WI38 (cell line): ENCODE data around the gene CACNA2D3.

Experiments
- H3K4me3 ChIP-seq: 2 replicates; pipeline ENCODE4 v1.5.1; 2011; ENCODE audit warnings: low read depth, mild to moderate bottlenecking, control low read depth, low read length
- TF ChIP-seq, protein P1 (sequence below): IDR thresholded peaks from 2 replicates; pipeline ENCODE4 v1.5.1; 2012; ENCODE audit warnings: low read depth, mild to moderate bottlenecking, control low read depth, low read length

CACNA2D3 gene

DNA sequence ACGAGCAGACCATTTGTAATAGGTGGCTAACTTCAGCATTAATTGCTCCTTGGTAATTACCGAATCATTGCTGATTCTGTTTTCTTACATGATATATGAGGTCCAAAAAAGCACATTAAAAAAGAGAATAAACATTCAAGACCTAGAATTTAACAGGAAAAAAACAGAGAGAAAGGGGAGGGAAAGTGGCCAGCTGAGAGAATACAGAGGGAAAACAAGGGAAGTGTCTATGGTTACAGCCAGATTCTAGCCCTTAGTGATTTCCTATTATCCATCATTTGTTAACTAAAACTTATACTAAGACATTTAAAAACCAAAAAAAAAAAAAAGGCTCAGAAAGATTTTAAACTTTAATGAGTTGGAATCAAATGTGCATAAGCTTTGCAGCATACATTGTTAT, 636.8 kb downstream of the CACNA2D3 start:
- H3K4me3 ChIP-seq, result no peak overlapping the region
- TF ChIP-seq, protein P1, sequence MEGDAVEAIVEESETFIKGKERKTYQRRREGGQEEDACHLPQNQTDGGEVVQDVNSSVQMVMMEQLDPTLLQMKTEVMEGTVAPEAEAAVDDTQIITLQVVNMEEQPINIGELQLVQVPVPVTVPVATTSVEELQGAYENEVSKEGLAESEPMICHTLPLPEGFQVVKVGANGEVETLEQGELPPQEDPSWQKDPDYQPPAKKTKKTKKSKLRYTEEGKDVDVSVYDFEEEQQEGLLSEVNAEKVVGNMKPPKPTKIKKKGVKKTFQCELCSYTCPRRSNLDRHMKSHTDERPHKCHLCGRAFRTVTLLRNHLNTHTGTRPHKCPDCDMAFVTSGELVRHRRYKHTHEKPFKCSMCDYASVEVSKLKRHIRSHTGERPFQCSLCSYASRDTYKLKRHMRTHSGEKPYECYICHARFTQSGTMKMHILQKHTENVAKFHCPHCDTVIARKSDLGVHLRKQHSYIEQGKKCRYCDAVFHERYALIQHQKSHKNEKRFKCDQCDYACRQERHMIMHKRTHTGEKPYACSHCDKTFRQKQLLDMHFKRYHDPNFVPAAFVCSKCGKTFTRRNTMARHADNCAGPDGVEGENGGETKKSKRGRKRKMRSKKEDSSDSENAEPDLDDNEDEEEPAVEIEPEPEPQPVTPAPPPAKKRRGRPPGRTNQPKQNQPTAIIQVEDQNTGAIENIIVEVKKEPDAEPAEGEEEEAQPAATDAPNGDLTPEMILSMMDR, result no peak

DNA sequence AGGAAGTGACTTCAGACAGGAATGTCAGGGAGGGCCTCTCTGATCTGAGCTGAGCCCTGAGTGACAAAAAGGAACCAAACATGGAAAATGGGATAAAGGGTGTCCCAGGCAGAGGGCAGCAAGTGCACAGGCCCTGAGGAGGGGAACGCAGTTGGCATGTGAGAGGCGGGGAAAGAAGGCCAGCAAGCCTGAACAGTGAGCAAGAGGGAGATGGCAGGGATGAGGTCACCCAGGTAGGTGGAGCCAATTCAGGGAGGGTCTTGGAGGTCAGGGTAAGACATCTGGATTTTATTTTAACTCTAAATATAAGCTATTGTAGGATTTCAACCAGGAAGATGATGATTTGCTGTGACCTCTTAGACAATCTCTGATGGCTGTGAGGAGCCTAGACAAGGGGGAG, 637.8 kb downstream of the CACNA2D3 start:
- no peak overlapping the region for H3K4me3 ChIP-seq
- TF ChIP-seq, protein P1, result no peak

DNA sequence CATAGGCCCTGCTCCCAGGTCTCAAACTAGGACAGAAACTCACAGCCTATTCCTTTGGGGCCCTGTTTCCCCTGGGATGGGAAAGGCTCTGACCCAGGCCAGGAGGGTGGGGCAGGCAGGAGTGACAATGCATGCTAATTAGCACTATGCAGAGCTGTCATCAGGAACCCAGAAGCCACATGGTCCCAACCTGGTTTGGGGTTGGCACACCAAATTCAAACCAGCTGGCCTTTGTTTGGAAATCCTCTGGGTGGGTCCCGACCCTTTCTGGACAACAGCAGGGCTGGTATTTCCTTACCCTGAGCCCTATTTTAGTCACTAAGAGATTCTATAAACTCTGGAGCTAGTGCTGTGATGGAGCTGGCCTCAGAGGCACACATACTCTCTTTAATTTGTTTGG, 639.3 kb downstream of the CACNA2D3 start:
- no peak overlapping the region for H3K4me3 ChIP-seq
- TF ChIP-seq, protein P1, result no peak

- no peak overlapping the region for H3K4me3 ChIP-seq
- TF ChIP-seq, protein P1, result no peak
Measured at GRCh38 chr3:54764911-54765310, 642.6 kb downstream of the CACNA2D3 start.

GRCh38 chr3:54771050-54771449, 648.7 kb downstream of the CACNA2D3 start:
- H3K4me3 ChIP-seq, result no peak overlapping the region
- TF ChIP-seq, protein P1, result no peak

DNA sequence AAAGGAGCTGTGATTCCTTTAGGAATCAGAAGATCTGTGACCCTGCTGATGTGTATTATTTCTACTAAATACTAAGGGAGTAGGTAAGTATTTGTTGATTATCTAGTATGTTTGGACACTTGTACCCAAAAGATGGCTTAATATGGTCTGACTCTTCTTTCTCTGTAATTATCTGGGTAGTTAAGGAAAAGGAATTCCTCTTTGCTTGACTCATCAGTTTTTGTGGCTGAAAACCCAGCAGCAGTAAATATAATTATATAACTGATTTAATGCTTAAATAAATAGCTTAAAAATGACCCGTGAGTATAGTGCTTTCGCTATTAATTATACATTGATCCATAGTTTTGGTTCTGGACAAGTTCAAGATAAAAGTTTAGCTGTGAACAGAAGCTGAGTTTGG, 649.7 kb downstream of the CACNA2D3 start:
- H3K4me3 ChIP-seq, result no peak overlapping the region
- TF ChIP-seq, protein P1, result no peak

DNA sequence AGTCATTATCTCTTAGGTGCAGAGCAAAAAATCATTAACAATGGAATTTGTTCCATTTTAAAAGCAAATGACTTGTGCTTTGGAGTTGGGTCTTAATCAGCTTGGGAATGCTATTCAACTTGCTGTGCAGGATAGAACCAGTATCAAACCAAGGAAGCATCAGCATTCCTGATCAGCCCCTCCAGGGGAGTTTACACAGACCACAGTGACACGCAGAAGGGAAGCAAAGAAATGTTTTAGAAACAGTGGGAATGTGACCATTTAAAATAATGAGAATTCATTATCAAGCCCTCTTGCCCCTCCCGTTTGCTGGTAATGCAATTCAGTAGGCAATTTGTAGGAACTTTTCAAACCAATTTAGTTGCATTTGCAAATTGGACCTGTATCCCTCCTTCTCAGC, 650.4 kb downstream of the CACNA2D3 start:
- H3K4me3 ChIP-seq, result no peak overlapping the region
- TF ChIP-seq, protein P1, result no peak
